RWPE1 (cell line): ENCODE measurements around the gene HMX2.

Experiments used
- CTCF ChIA-PET: fragments of 350-600 bp; sonication (Branson Sonifier 250); formaldehyde crosslinking; extraction: SDS; loops from one replicate; lab custom pipeline; 2021; lab: Yijun Ruan, JAX
- POLR2A ChIA-PET: fragments of 400-600 bp; formaldehyde crosslinking; extraction: SDS; loops from one replicate; lab custom pipeline; 2020; ENCODE audit warnings: antibody characterized with exemption; ENCODE audit not compliant: low non-redundant PET; lab: Yijun Ruan, JAX
- DNase-seq: peaks from one replicate; pipeline ENCODE4 v3.0.0; 2012; ENCODE audit warnings: low spot score
- H3K27ac ChIP-seq: fragments of 450-650 bp; 2 replicates; pipeline ENCODE4 v1.5.1; 2017
- TF ChIP-seq, protein P1 (sequence below): fragments of 450-650 bp; conservative IDR thresholded peaks from 2 replicates; pipeline ENCODE4 v1.5.1; 2017; ENCODE audit warnings: low read depth, mild to moderate bottlenecking

HMX2 gene

GRCh38 chr10:123141791-123142700 lies 5.9 kb upstream of the HMX2 start:
- POLR2A ChIA-PET: no interaction called here
- CTCF ChIA-PET: no interaction called here
- TF ChIP-seq, protein P1, sequence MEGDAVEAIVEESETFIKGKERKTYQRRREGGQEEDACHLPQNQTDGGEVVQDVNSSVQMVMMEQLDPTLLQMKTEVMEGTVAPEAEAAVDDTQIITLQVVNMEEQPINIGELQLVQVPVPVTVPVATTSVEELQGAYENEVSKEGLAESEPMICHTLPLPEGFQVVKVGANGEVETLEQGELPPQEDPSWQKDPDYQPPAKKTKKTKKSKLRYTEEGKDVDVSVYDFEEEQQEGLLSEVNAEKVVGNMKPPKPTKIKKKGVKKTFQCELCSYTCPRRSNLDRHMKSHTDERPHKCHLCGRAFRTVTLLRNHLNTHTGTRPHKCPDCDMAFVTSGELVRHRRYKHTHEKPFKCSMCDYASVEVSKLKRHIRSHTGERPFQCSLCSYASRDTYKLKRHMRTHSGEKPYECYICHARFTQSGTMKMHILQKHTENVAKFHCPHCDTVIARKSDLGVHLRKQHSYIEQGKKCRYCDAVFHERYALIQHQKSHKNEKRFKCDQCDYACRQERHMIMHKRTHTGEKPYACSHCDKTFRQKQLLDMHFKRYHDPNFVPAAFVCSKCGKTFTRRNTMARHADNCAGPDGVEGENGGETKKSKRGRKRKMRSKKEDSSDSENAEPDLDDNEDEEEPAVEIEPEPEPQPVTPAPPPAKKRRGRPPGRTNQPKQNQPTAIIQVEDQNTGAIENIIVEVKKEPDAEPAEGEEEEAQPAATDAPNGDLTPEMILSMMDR: no peak
- no peak for DNase-seq
- H3K27ac ChIP-seq: no peak overlapping the region

- TF ChIP-seq, protein P1: no peak
- DNase-seq: no peak
- POLR2A ChIA-PET: no interaction called here
- H3K27ac ChIP-seq: no peak overlapping the region
- CTCF ChIA-PET: no interaction called here
These were observed 5.2 kb upstream of the HMX2 start for GRCh38 chr10:123142701-123143161.

DNA sequence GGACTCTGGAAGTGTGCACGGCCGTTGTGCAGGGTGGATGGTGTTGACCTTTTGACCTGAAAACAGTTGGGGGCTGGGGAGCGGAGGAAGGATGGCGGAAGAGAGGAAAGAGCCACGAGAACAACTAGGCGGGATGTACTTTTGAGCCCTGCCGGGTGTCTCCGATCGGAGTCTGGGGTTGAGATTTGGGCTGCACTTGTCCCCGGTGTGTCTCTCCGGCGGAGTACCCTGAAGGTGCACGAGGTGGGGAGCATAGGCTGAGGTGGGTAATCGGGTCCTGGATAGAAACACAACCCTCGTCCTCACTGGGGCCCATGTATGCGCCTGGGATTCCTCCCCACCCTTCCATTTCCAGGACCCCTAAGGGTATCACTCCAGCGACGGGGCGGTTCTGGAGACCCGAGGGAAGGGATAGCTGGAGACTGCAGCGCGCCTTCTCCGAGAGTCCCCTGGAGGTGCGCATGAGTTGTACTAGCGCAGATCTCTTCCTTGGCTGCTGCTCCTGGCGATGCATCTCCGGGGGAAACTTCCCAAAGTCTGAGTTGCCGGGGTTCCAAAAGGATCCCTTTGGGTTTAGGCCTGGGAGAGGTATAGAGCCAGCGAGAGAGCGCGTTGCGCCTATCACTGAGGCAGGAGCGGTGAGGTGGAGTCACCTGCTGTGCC lies 4.6 kb upstream of the HMX2 start:
- TF ChIP-seq, protein P1: no peak
- POLR2A ChIA-PET: no interaction called here
- no peak overlapping the region for H3K27ac ChIP-seq
- DNase-seq: no peak
- CTCF ChIA-PET: interaction anchor here (0.6 kb wide), 1 partner anchor 189 kb away, joined by 4 read pairs; the partner anchor contains the start of gene C10orf88

DNA sequence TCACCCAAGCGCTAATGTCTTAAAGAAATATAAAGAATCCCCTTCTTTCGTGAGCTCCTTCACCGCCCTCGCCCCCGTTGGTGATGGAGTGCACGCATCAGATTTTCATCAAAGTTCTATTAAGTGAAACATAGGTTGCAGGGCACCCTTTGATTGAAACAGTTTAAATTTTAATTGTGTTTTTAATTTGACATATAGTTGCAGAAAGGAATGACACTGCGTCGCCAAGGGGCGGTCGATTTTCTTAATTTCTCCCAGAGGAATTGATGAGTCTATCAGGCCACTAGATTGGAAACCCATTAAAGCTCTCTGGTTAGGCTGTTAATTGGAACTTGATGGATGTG lies 4.1 kb upstream of the HMX2 start:
- CTCF ChIA-PET: interaction anchor here (0.6 kb wide), 1 partner anchor 190 kb away, joined by 4 read pairs; the partner anchor contains the start of gene C10orf88
- DNase-seq: no peak
- POLR2A ChIA-PET: no interaction called here
- TF ChIP-seq, protein P1: no peak
- H3K27ac ChIP-seq: no peak overlapping the region

DNA sequence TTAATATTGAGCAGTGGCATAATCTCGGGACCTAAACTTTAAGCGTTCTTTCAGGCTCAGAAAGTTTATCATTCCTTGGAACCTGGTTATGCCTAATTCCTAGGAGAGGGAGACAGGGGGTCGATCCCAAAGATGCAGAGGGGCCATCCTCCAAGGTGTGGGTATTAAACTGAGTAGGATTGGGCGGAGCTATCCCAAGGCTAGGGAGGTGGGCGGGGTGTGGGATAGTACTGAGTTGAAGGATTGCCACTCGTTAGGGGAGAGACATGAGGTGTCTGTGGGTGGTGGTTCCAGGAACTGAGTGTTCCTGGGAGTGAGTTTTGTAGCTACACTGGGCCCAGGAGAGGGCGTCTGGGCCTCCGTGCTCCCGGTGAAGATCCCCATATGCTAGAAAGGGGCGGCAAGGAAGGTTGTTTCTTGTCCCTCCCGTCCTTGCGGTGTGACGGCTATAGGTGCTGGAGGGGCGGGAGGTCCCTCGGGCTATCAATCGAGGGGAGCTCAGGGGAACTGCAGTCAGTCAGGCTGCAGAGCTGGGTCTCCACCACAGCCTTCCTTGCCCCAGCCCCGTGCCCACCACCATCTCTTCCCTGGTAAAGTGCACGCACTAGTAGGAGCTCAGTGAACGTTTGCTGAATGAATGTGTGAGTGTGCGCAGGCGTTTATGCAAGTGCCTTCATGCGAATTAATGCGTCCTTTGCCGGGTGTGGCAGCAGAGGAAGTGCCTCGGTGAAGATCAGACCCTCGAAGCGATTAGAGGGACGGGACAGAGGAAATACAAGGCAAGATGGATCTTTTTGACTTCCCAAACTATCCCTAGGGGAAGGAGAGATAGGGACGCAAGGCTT lies 3.0 kb upstream of the HMX2 start:
- ChIA-PET POLR2A (no interaction called here), CTCF (interaction anchor here (0.6 to 1.8 kb wide), 9 partner anchors 9 to 1166 kb away, joined by 3 to 11 read pairs (median 5); partner anchors contain the start of gene BUB3)

More for the DNA sequence above, 3.0 kb upstream of the HMX2 start:
- H3K27ac ChIP-seq: no peak overlapping the region
- TF ChIP-seq, protein P1: no peak
- DNase-seq: no peak
